Thyroid gland (tissue), 4 donors: ENCODE data around the gene ARHGAP24. TPM values are rescaled to one million over a fixed set of nuclear protein-coding genes. Genes with fewer than 3 reads are reported as not detected.

ENCODE experiments used
- DNase-seq, 2 donors: peaks; one replicate each; pipeline ENCODE4 v3.0.0-alpha.2; 2019
- H3K27ac ChIP-seq, 3 donors: fragments of 200-600 bp; sonication (generic); 1 replicate in 2 of 3; 2 replicates in 1 of 3; pipeline ENCODE4 v1.5.1; 2016 to 2019; ENCODE audit warnings: mild to moderate bottlenecking in 1 of 3, moderate library complexity in 1 of 3
- H3K27me3 ChIP-seq: fragments of 200-600 bp; sonication (generic); one replicate; pipeline ENCODE4 v1.5.1; 2019
- H3K36me3 ChIP-seq, 2 donors: fragments of 200-600 bp; sonication (generic); one replicate each; pipeline ENCODE4 v1.5.1; 2016 to 2019
- H3K4me1 ChIP-seq, 2 donors: fragments of 200-600 bp; sonication (generic); one replicate each; pipeline ENCODE4 v1.5.1; 2017 to 2019
- H3K4me3 ChIP-seq, 3 donors: fragments of 200-600 bp; sonication (generic); replicated peaks in 1 of 3; 1 replicate in 2 of 3; 2 replicates in 1 of 3; pipeline ENCODE4 v1.5.1; 2016; ENCODE audit warnings: mild to moderate bottlenecking in 1 of 3
- H3K9me3 ChIP-seq: fragments of 200-600 bp; sonication (generic); one replicate; pipeline ENCODE4 v1.5.1; 2017
- CTCF ChIP-seq, 6 experiments: fragments of 200-600 bp in 3 of 6; fragments of 450-650 bp in 3 of 6; sonication (generic) in 3 of 6; IDR thresholded peaks; one replicate each; pipeline ENCODE4 v1.5.1; 2016 to 2019; ENCODE audit warnings: antibody characterized with exemption in 6 of 6, mild to moderate bottlenecking in 2 of 6, inconsistent platforms in 1 of 6, moderate library complexity in 1 of 6
- POLR2A ChIP-seq, 2 donors: fragments of 450-650 bp; IDR thresholded peaks; one replicate each; pipeline ENCODE4 v1.6.1; 2017; ENCODE audit warnings: antibody characterized with exemption in 2 of 2, mild to moderate bottlenecking in 2 of 2, moderate library complexity in 1 of 2
- WGBS, 2 donors: methylation state at CpG; one replicate each; pipeline ENCODE4 v1.1.5; 2017; 5-methylcytosine and 5-hydroxymethylcytosine counted together
- intact Hi-C: fragments of 100-400 bp; cut with DNase I; formaldehyde crosslinking; loops from one replicate; pipeline ENCODE4 v1.15.1; 2023
- total RNA-seq, 4 donors: library from RNA; depleted of rRNA; stranded (reverse); fragments of >200 nt; gene quantifications; one replicate each; pipeline ENCODE4 v1.2.3, GENCODE V29; 2016

Gene ARHGAP24
- total RNA-seq, 4 donors from 2014 or later: 20.8 to 70.3 (median 52.4) TPM

- intact Hi-C loops: no loop called here
- no peak for DNase-seq
- Histone ChIP-seq H3K4me1 (no peaks in the 10 kb centered on the region), H3K27me3 (no peaks in the 10 kb centered on the region), H3K4me3 (no peak overlapping the region), H3K27ac (no peak overlapping the region), H3K9me3 (no peaks in the 10 kb centered on the region), H3K36me3 (no peaks in the 10 kb centered on the region)
- TF ChIP-seq POLR2A (IDR thresholded peaks at IDR 0.05) (no peak), CTCF (IDR thresholded peaks at IDR 0.05) (no peak)
- 83 to 87% methylated on average over 4 of the region's 4 CpGs for WGBS, 2 donors
These were observed 165.0 kb downstream of the ARHGAP24 start for GRCh38 chr4:85639946-85640345.

DNA sequence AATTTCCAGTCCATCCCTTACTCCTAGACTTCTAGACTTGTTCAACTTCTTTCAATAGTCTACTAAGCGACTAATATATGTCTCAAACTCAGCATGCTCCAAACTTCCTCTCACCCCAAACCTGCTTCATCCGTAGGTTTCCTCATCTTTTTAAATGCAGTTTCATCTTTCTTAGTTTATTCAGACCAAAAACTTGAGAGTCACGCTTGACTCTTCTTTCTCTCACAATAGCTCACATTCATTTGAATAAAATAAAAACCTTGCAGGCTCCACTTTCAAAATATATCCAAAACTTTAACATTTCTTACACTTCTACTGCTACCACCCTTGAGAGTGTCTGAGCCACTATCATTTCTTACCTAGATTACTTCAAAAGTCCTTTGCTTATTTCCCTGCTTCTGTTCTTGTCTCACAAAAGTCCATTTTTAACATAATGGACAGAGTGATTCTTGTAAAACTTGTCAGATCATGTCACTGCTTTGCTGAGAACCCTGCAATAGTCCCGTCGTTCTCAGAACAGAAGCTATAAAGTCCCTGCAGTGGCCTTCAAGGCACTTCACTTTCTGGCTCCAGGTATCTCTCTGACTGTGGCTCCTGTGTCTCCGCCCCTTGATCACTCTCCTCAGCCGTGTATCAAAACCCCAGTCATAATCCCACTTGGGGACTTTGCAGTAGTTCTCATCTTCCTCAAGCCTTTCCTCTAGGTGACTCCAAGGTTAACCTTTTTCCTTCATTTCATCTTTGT, 167.6 kb downstream of the ARHGAP24 start:
- intact Hi-C loops: no loop called here
- Histone ChIP-seq H3K9me3 (no peaks in the 10 kb centered on the region), H3K27me3 (no peaks in the 10 kb centered on the region), H3K4me1 (no peaks in the 10 kb centered on the region), H3K27ac (no peak overlapping the region), H3K36me3 (no peaks in the 10 kb centered on the region), H3K4me3 (no peak overlapping the region)
- no peak for DNase-seq
- WGBS, 2 donors: 82 to 88% methylated on average over 7 of the region's 7 CpGs
- no peak for TF ChIP-seq POLR2A (IDR thresholded peaks at IDR 0.05)
- no peak for TF ChIP-seq CTCF (IDR thresholded peaks at IDR 0.05)

- no peaks in the 10 kb centered on the region for H3K4me1 ChIP-seq
- H3K36me3 ChIP-seq: no peaks in the 10 kb centered on the region
- no peak overlapping the region for H3K27ac ChIP-seq
- no peaks in the 10 kb centered on the region for H3K9me3 ChIP-seq
- TF ChIP-seq POLR2A (IDR thresholded peaks at IDR 0.05) (no peak), CTCF (IDR thresholded peaks at IDR 0.05) (no peak)
- intact Hi-C loops: no loop called here
- no peak overlapping the region for H3K4me3 ChIP-seq
- 71 to 84% methylated on average over 2 of the region's 2 CpGs for WGBS, 2 donors
- no peak for DNase-seq
- H3K27me3 ChIP-seq: no peaks in the 10 kb centered on the region
These were observed 169.1 kb downstream of the ARHGAP24 start for GRCh38 chr4:85644061-85644460.

- H3K4me1 ChIP-seq: no peaks in the 10 kb centered on the region
These were observed 176.0 kb downstream of the ARHGAP24 start for GRCh38 chr4:85650908-85651307.

More at GRCh38 chr4:85650908-85651307, 176.0 kb downstream of the ARHGAP24 start:
- Histone ChIP-seq H3K27me3 (no peaks in the 10 kb centered on the region), H3K27ac (no peak overlapping the region), H3K9me3 (no peaks in the 10 kb centered on the region), H3K4me3 (no peak overlapping the region), H3K36me3 (no peaks in the 10 kb centered on the region)
- DNase-seq: no peak
- TF ChIP-seq POLR2A (IDR thresholded peaks at IDR 0.05) (no peak), CTCF (IDR thresholded peaks at IDR 0.05) (no peak)
- intact Hi-C loops: no loop called here
- 82 to 88% methylated on average over 4 of the region's 4 CpGs for WGBS, 2 donors
